T-helper 2 cell (primary cell): ENCODE measurements around the gene TMEM259.

Experiments
- DNase-seq, 5 experiments: peaks; one replicate each; pipeline versions ENCODE4 v3.0.0 to v3.0.0-alpha.2; 2012 to 2022

TMEM259 gene

DNA sequence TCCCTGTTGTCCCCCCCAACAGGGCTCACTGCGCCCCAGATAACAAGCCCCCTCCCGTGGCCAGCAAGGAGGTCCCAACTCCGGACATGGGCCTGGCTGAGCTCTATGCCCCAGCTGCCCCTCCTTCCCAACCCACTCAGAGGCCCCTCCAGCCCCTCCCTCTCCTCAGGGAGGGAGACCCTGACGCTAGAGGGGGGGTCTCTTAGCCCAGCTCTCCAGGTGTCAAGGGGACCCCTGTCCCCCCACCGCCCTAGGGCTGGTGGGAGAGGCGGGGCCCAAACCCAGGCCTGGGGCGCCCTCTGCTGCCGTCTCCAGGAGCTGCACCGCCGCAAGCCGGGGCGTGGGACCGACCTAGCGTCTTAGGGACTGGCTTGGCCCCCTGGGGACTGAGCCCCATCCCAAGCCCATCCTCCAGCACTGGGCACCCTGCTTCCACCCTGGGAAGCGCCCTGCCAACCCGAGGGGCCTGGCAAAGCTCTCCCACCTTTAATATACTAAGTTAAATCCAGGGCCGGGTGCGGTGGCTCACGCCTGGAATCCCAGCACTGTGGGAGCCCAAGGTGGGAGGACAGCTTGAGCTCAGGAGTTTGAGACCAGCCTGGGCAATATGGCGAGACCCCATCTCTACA lies 19.3 kb downstream of the TMEM259 start:
- DNase-seq = peak; percentile 47 to 64 (median 51)

DNA sequence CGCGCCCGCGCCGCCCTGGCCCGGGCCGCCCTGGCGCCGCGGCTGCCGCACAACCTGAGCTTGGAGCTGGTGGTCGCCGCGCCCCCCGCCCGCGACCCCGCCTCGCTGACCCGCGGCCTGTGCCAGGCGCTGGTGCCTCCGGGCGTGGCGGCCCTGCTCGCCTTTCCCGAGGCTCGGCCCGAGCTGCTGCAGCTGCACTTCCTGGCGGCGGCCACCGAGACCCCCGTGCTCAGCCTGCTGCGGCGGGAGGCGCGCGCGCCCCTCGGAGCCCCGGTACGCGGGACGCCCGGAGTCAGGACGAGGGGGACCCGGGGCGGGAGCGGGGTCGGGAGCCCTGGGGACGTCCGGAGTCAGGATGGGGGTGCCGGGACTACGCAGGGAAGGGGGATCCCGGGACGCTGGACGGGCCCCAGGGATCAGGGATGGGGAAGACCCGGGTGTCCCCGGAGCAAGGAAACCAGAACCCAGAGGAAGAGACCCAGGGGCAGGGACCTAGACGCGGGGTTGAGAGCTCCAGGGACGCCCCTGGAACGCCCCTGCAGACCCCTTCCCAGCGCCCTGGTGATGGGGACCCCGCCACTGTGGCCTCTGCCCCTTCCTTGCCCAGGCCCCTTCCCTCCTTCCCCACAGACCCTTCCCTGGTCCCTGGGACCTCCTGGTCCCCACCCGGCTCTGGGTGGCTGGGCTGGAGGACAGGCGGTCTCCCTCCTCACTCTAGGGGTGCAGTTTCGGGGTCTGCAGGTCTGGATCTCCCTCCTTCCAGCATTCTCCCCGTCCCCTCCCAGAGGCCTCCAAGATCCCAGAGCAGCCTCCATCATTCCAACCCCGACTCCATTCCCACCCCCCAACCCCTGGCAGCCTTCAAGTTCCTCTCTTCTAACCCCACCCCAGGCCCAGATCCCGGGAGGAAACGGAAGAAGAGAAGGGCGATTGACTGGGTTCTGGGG lies 20.1 kb downstream of the TMEM259 start:
- no peak for DNase-seq

DNA sequence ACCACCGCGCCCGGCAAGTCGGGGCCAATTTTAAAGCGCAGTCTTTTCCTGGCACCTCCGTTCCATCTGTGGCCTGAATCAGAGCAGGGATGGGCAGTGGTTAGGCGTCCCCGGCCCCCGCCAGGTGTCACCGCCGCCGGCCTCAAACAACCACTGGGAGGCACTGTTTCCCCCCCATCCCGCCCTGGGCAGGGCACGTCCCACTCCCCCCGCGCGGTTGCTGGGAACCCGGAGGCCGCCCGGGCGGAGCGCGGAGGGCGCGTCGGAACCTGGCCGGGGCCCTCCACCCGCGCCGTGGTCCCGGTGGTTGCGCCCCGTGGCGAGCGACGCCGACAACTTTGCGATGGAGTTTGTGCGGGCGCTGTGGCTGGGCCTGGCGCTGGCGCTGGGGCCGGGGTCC lies 20.8 kb downstream of the TMEM259 start, which contains the start of gene GRIN3B:
Gene GRIN3B (plus strand): TSS at position 325 of the 400 bp plus-strand sequence. CDS start 19 bp downstream, at position 344.
- peak in 4 of 5 experiments; percentile 52 to 61 (median 56) for DNase-seq

GRCh38 chr19:999379-999719 lies 21.6 kb downstream of the TMEM259 start:
- DNase-seq = no peak

DNA sequence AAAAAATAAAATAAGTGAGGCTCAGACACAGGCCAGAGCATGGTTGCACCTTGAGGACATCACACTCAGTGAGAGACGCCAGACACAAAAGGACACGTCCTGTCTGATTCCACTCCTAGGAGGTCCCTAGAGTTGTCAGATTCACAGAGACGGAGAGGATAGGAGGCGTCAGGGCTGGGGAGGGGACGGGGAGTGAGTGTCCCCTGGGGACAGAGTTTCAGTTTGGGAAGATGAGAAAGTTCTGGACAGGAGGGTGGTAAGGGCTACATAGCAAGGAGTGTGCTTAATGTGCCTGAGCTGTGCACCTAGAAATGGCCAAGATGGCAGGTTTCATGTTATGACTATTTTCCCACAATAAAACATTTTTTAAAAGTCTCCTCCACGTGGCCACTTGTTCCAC lies 22.9 kb downstream of the TMEM259 start:
- no peak for DNase-seq

- peak; percentile 35 to 99 (median 53) for DNase-seq
Measured at GRCh38 chr19:996051-996838, 24.7 kb downstream of the TMEM259 start.

GRCh38 chr19:995051-995827 lies 25.7 kb downstream of the TMEM259 start:
- no peak for DNase-seq

DNA sequence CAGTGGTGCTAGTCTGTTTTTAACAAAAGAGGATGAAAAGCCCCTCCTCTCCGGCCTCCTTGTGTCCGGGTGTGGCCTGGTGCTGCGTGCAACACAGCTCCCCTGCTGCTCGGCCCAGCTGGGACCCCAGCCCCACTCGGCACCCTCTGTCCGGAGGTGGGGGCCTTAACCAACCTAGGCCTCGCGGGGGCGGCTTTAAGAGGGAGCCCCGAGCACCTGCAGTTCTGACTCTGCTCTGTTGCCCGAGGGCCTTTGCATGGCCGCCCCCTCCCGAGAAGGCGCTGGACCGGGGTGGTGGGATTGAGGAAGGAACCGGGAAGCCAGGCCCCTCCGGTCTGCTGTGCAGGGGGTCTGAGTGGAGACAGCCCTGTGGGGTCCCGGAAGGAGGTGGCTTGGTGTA lies 26.4 kb downstream of the TMEM259 start:
- no peak for DNase-seq

GRCh38 chr19:993831-994393 lies 27.0 kb downstream of the TMEM259 start:
- DNase-seq = no peak

GRCh38 chr19:993361-993830 lies 27.5 kb downstream of the TMEM259 start:
- DNase-seq = no peak

GRCh38 chr19:992670-993055 lies 28.3 kb downstream of the TMEM259 start:
- no peak for DNase-seq

DNA sequence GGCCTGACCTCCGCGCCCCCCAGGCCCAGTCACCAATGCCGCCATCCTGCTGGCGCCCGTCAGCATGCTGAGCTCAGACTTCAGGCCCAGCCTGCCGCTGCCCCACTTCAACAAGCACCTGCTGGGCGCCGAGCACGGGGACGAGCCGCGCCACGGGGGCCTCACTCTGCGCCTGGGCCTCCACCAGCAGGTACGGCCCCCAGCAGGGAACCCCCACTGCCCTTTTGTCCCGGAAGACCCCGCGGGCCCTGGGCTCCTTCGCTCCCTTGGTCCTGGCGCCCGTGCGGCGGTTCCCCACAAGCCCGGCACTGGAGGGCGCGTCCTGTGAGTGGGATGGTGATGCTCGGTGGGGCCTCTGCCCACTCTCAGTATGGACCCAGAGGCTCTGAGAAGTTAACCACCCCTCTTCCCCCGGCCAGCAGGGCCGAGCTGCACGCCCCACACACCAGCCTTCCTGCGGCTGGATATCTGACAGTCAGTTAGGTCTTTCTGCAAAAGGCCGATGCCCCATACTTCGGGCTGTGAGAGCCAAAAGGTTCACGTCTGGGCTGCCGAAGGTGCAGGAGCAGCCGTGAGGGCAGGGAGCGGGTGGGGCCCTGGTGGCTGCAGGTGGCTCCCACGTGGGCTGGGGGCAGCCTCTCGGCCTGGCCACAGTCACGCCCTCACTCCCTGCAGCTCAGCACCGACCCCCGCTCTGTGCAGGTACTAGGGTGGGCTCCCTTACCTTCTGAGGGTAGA lies 28.8 kb downstream of the TMEM259 start:
- no peak for DNase-seq

- peak; percentile 28 to 67 (median 38) for DNase-seq
Measured at GRCh38 chr19:991174-991931, 29.6 kb downstream of the TMEM259 start.

- DNase-seq = no peak
Measured at GRCh38 chr19:990746-991145, 30.2 kb downstream of the TMEM259 start.

DNA sequence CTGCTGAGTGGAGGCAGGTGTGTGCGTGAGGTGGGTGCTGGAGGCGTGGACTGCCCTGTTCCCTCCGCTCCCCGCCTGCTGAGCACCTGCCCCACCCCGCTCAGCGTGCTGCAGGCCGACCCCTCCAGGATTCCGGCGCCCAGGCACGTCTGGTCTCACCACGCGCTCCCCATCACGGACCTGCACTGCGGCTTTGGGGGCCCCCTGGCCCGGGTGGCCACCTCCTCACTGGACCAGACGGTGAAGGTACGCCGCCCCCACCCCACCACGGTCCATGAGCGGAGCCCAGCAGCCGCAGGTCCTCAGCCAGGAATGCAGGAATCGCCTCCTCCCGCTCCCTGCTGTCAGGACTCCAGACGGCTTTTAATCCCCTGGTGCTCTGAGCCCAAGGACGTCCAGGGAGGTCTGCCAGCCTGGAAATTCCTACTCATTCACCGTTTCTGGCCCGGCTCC lies 30.8 kb downstream of the TMEM259 start:
- DNase-seq = no peak

DNA sequence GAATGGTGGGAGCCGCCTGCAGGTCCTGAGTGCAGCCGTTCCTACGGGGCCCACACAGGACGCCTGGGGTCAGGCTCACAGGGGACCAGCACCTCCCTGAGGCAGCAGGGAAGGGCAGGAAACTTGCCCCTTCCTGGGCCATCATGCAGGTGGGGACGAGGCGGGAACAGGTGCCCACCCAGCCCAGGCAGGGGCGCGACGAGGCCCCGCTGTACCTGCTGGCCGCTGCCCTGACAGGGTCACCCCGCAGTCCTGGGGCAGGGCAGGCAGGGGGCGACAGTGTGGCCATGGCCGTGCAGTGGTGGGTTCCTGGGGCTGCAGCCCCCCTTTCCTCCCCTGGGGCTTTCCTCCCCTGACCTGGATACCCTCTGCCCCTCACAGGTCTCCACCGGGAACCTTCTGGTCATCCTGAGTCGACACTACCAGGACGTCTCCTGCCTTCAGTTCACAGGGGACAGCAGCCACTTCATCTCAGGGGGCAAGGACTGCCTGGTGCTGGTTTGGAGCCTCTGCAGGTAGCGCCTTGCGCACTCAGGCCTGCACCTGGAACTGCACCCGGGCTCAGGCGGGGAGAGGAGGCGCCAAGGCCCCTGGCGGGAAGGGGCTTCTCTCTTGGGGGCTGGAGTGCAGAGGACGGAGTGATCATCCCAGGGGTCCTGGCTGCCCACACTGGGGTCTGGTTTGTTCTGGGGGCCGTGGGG lies 31.4 kb downstream of the TMEM259 start:
- no peak for DNase-seq

DNA sequence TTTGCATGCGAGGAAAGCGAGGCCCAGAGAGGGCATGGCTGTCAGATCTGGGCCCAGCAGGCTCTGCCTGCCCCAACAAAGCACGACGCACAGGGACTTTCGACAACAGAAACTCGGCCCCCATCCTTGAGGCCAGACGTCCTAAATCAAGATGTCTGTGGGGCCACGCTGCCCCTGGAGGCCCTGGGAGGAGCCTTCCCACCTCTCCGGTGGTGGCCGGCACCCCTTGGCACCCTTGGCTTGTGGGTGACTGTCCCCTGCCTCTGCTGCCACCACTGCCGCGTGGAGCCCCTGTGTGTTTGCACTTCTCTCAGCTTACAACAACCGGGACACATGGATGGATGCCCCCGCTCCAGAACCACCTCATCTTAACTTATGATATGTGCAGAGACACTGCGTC lies 32.4 kb downstream of the TMEM259 start:
- DNase-seq = no peak

DNA sequence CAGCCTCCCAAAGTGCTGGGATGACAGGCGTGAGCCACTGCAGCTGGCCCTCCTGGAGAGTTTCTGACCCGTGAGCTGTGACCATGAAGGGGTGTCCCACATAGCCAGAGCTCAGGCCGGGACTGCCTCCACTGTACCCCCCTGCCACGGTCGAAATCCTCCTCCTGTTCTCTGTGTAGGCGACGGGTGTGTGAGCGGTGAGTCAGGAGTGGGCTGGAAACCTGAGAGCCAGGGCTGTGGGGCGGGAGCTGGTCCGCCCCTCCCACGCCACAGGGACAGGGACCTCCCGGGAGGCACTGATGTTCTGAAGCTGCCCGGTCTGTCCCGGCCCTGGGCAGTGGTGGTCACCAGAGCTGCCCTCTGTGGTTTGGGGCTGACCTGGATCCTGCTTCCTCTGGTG lies 32.8 kb downstream of the TMEM259 start:
- DNase-seq = no peak

DNA sequence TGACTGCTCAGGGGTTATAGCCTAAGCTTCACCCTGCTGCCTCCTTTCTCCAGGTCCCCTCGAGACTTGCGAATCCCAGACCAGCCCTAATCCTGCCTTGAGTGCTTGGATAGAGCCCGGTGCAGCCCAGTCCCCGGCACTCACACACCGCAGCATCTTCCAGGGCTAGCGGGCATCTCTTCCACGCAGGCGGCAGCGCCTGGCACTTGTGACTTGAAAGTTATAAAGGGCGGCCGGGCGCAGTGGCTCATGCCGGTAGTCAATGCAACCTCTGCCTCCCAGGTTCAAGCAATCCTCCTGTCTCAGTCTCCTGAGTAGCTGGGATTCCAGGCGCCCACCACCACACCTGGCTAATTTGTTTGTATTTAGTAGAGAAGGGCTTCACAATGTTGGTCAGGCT lies 34.8 kb downstream of the TMEM259 start:
- DNase-seq = no peak
